Activated T-helper 9 cell treated with anti-CD3 and anti-CD28 coated beads, Interleukin-2, amount 50 U/mL, for 16 hours (primary cell): ENCODE measurements around the gene DIP2C.
"Not testable (repeated sequence)": the region's sequence is repeated elsewhere in the genome, so short reads cannot be mapped to it uniquely, and the experiment has no call there.

Source experiments
- DNase-seq: peaks from one replicate; pipeline ENCODE4 v3.0.0-alpha.2; 2020; ENCODE audit warnings: low read depth

DIP2C gene

DNA sequence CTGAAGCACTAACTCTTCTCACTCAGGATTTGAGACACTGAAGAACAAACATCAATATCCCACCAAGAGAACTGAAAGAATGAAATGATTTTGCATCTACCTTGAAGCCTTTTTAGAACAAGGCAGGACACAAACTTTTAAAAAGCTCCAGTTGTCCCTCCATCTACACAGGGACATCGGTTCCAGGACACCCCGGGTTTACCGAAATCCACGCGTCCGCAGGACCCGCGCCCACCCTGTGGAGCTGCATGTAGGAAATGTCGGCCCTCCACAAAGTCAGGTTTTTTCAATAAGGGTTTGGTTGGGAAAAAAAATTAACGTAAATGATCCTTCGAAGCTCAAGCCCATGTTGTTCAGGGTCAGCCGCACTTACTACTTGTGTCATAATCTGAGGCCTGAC lies 94.0 kb downstream of the DIP2C start:
- no peak for DNase-seq

- no peak for DNase-seq
Observed at GRCh38 chr10:594584-595270, 94.7 kb downstream of the DIP2C start.

DNA sequence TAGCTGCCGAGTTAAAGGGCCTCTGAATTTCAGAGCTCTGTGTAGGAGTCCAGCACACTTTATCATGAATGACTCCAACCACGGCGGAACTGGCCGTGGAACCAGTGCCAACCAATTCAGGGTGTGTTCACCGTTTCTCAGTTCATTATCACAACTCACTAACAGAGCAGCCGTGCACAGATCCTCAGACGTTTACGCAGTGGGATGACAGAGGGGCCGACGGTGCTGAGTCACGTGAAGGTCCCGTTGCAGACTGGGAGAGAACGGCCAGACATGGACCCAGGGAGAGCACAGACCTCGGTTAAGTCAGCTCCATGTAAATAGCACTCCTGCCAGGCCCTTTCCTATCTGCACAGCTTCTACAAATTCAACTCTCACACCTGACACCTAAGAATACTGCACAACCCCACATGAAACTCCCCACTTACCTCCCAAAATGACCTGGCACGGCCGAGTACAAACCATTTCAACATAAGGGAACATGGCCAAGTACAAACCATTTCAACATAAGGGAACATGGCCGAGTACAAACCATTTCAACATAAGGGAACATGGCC lies 95.5 kb downstream of the DIP2C start:
- no peak for DNase-seq

DNA sequence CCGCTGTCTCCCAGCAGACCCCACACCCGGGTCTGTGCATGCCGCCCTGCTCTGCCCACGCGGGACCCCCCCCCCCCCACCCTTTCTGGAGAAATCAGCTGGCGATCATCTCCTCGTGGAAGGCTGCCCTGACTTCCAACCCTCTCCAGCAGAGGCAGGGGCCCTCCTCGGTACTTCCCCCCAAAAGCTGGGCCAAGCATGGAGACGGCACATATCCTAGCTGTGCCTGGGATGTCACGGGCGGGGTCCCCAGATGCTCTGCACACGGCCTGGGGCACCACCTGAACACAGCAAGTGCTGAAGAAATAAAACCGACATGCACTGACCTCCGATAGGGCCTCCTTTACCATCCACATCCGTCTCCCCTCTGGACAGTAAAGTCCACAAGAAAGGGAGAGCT lies 96.0 kb downstream of the DIP2C start:
- no peak for DNase-seq

- DNase-seq: no peak
Observed at GRCh38 chr10:593016-593415, 96.5 kb downstream of the DIP2C start.

GRCh38 chr10:591646-592045 lies 97.8 kb downstream of the DIP2C start:
- DNase-seq: no peak

- DNase-seq: no peak
Observed at GRCh38 chr10:590721-591120, 98.7 kb downstream of the DIP2C start.

- no peak for DNase-seq
Observed at GRCh38 chr10:589961-590680, 99.3 kb downstream of the DIP2C start.

DNA sequence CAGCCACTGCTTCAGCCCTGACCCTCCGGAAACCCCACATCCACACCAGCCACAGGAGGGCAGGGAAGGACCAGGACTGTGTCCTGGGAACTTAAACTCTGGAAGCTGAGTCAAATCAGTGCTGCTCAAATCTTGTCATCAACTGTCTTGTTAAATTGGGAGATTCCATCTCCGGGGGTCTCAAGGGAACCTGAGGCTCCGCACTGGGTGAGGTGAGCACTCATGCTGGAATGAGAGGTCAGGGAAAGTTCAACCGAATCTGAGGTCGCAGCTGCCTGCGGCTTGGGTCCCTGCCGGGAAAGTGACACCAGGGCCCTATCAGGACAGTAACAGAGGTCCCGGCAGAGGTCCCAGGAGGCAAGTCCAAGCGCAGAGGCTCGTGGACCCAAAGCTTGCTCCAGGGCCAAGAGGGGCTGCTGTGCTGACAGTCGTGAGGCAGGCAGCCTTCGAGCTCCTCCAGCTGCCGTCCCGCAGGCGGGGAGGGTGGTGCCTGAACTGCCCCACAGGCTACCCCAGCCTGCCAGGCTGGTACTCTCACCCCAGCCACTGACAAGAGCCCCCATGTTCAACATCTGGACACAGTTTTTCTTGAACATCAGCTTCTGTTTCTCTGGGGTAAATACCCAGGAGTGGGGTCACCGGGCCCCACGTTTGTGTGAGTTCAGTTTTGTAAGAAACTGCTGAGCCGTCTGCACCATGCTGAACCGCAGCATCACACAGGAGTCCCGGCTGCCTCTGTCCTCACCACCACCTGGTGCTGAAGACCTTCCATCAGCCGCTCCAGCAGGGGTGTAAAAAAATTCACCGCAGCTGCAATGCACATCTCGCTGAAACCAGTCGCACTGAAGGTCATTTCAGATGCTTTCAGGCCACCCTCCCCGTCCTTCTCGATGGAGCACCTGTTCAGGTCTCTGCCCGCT lies 101.0 kb downstream of the DIP2C start:
- DNase-seq: no peak

DNA sequence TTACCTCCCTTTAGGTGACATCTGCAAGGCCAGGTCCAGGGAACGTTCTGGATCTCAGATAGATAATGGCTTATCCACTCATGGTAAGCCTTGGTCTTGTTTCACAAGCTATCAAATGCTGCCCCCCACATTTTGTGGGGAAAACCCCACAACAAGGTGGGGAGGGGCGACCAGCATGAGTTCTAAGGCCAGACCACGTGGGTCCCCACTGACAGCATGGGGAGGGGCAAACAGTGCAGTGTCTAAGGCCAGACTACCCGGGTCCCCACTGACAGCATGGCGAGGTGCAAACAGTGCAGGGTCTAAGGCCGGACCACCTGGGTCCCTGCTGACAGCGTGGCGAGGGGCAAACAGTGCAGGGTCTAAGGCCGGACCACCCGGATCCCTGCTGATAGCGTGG lies 102.8 kb downstream of the DIP2C start:
- DNase-seq: no peak

DNA sequence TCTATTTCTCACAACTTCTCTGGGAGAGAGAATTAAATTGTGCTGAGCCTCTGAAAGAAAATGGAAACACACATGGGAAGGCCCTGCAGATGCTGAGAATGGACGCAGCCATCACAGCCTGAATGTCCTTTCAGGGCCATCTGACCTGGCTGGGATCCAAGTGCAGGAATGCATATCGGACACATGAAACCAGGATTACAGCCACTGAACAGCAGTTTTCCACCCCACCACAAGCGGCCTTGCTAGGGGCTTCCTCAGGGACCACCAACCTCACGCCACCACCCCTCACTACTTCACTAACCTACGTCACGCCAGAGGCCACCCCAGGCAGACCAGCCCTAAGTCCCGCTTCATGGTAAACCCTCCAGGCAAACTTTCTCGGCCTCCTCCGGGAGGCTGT lies 103.3 kb downstream of the DIP2C start:
- DNase-seq: no peak

DNA sequence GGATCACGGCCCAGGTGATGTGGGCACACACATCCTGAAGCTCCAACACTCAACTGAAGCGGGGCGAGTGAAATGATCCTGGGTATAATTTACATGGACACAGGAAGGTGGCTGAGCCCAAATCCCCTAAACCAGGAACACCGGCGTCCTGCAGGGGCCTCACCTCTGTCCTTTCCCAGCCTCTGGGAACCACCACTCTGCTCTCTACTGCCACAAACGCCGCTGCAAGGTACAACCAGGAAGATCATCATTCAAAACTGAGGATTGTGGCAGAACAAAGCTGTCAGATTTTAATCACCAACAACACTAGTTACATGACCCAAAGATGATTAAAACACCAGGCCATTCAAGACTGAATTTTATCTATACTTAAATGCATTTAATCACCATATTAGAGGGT lies 104.0 kb downstream of the DIP2C start:
- no peak for DNase-seq

- not testable (repeated sequence) for DNase-seq
Observed at GRCh38 chr10:584497-585290, 104.8 kb downstream of the DIP2C start.

DNA sequence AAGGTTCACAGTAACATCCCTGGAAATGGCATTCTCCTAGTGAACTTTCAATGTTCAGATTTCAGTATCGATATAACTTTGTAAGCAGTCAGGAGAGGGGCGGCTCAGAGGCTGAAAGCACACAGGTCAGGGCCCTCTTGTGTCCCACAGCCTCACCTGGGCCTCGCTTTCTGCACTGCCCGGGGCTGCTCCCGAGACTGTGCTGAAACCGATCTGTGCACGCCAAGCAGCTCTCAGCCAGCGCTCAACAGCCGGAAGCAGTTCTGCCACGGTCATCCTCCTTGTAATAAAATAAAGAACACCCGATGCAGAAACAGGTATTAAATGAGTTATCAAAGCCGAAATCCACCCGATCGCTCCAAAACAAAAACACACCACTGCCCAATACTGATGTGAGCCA lies 106.0 kb downstream of the DIP2C start:
- no peak for DNase-seq

- no peak for DNase-seq
Observed at GRCh38 chr10:581776-582330, 107.6 kb downstream of the DIP2C start.

DNA sequence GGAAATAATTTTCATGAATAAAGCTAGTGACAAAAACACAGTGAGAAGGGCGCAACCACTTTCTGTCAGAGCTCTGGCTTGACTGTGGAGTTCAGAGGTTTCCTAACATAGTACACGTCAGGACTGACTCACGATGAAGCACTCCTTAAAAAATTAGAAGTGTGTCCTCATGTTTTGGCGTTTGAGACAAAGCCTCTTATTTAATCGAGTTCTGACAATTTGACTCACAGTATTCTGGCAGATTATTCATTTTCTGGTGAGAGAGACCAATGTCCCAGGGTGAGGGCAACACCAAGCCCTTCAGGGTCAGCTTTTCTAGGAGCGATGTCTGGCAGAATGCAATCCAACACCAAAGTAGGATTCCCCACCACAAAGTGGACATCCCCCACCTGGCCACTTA lies 108.7 kb downstream of the DIP2C start:
- DNase-seq: no peak

GRCh38 chr10:576130-576465 lies 113.4 kb downstream of the DIP2C start:
- DNase-seq: no peak

GRCh38 chr10:575402-576129 lies 113.9 kb downstream of the DIP2C start:
- DNase-seq: no peak

GRCh38 chr10:572696-573095 lies 116.8 kb downstream of the DIP2C start:
- no peak for DNase-seq

DNA sequence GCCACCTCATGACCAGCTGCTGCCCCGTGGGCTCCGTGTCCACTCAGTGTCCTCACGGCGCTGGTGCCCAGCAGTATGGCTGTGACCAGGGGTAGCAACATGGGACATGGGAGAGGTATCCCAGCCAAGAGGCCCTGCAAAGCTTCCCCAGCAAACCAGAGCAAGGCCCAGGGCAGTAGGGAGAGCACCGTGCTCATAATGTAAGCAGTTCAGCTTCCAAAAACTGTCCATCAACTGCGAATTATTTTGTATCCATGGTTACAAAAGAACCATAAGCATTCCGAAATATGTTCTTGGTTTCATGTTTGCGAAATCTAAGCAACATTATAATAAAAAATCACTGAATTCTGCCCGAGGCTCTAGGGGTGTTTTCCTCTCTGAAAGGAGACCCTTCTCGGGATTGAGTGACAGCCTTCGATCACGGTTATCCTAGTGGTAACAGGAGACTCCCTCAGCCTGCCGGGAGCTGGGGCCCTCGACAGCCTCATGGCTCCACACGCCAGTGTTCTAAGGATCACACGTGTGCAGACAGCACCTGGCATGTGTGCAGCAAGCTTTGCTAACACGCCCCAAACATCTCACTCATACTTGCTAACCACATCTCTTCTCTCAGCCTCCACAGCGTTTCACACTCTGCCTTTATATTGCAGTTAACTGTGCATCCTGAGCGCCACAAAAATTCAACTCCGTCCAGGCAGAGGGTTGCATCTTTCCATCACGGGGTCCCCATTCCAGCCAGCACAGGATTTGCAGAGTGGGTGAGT lies 117.6 kb downstream of the DIP2C start:
- DNase-seq: no peak
